HG02884 (cell line): ENCODE measurements around the gene WWOX.
"Not testable (repeated sequence)": the region's sequence is repeated elsewhere in the genome, so short reads cannot be mapped to it uniquely, and the experiment has no call there.

Source experiments
- ATAC-seq: cut with Tn5 transposase; IDR thresholded peaks from one replicate; pipeline ENCODE4 v1.9.1; 2021; ENCODE audit warnings: mild to moderate bottlenecking, moderate library complexity; ENCODE audit not compliant: unreplicated experiment

Gene WWOX

DNA sequence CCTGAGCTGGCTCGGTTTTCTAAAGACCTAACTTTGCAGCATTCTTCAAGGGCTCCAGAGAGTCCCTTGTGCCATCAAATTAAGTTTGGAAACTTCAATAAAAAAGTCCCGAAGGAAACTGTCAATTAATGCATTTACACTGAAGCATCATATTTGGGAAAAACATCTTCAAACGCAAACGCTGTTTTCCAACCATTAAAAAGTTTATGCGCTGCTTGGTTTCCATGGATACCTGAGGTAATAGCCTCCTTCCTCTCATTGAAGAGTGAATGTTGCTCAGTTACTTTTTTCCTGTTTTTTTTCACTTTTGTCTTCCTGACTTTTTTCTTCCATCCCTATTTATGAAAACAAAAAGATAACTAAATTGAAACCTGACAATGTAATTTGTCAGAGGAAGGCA is 1102.0 kb downstream of the WWOX start:
- ATAC-seq, result no peak

- ATAC-seq, result no peak
Measured at GRCh38 chr16:79202977-79203376, 1103.5 kb downstream of the WWOX start.

DNA sequence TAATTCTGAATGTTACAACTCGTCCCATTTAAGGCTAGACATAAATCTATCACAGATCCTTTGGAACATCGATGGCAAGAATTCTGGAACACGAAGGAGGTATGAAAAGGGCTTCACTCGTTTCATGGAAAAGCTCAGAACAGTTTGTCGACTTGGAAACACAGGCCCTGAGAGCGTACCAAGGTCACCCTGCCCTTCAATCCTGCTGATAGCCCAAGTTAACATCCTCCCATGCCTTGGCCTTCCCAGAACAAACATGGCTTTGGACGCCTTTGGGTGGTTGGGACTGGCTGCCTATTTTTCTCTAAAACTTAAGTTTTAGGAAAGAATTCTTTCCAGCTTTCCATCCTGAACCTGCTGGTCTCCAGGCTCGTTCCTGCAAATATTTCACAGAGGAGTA is 1105.0 kb downstream of the WWOX start:
- ATAC-seq, result no peak

GRCh38 chr16:79206889-79207288 is 1107.4 kb downstream of the WWOX start:
- no peak for ATAC-seq

DNA sequence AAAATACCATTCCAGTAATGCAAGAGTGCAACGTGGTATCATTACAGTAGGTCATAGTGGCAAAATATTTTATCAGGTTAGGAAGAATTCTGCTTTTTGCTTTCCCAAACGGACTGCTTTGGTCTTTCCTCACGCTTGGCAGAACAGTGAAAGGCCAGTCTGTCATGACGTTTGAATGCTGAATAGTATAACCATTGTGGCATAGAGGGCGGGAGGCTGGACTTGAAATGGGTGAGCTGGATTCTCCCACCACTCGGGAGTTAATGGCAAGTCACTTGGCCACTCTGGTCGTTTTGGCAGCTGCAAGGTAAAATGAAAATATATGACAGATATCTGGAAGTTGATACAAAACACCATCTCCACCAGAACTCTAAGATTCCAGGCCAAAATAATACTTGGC is 1109.9 kb downstream of the WWOX start:
- ATAC-seq, result no peak

- ATAC-seq, result no peak
Measured at GRCh38 chr16:79210607-79211006, 1111.2 kb downstream of the WWOX start.

DNA sequence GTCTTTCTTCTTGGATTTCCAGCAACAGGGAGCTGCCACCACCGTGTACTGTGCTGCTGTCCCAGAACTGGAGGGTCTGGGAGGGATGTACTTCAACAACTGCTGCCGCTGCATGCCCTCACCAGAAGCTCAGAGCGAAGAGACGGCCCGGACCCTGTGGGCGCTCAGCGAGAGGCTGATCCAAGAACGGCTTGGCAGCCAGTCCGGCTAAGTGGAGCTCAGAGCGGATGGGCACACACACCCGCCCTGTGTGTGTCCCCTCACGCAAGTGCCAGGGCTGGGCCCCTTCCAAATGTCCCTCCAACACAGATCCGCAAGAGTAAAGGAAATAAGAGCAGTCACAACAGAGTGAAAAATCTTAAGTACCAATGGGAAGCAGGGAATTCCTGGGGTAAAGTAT is 1112.1 kb downstream of the WWOX start:
- ATAC-seq, result no peak

- no peak for ATAC-seq
Measured at GRCh38 chr16:79212114-79212791, 1112.8 kb downstream of the WWOX start.

GRCh38 chr16:79213214-79213613 is 1113.8 kb downstream of the WWOX start:
- ATAC-seq, result no peak

- ATAC-seq, result no peak
Measured at GRCh38 chr16:79215289-79215688, 1115.8 kb downstream of the WWOX start.

- peak; percentile 52 for ATAC-seq
Measured at GRCh38 chr16:79217375-79218011, 1118.0 kb downstream of the WWOX start.

DNA sequence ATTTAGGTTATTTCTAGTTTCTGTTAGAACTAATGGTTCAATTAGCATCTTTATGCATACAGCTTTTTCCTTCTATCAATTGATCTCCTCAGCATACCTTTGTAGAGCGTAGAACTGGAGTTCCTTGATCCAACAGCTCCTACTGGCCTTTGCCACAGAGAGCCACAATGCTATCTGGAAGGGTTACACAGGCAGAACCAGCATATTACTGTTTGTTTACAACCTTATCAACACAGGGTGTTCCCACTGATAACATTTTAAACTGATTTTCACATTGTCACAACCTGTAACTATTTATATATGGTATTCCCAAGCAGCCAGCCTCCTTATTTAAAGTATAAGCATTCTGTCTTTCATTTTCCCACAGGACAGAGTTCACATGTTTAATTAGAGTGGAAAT is 1118.9 kb downstream of the WWOX start:
- ATAC-seq, result no peak

DNA sequence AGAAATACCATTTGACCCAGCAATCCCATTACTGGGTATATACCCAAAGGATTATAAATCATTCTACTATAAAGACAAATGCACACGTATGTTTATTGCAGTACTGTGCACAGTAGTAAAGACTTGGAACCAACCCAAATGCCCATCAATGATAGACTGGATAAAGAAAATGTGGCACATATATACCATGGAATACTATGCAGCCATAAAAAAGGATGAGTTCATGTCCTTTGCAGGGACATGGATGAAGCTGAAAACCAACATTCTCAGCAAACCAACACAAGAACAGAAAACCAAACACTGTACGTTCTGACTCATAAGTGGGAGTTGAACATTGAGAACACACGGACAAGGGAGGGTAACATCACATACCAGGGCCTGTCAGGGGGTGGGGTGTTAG is 1126.5 kb downstream of the WWOX start:
- not testable (repeated sequence) for ATAC-seq

DNA sequence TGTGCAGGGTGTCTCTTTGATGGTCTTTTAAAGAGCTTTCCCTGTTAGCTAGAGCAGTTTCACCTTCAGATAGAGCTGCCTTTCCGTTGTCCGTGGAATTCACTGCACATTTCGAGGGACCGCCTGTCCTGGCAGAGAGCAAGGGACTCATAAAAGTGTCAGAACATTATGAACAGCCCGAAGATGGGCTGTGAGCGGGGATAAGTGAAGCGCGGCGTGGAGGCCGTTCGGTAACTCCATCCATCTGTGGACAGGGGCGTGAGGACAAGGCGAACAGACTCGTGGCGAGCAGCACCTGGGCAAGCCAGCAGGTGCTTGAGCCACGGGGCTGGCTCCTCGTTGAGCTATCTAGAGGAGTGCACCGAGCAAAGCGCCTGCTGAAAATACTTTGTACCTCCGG is 1129.9 kb downstream of the WWOX start:
- ATAC-seq, result no peak

- not testable (repeated sequence) for ATAC-seq
Measured at GRCh38 chr16:79245700-79246099, 1146.2 kb downstream of the WWOX start.

DNA sequence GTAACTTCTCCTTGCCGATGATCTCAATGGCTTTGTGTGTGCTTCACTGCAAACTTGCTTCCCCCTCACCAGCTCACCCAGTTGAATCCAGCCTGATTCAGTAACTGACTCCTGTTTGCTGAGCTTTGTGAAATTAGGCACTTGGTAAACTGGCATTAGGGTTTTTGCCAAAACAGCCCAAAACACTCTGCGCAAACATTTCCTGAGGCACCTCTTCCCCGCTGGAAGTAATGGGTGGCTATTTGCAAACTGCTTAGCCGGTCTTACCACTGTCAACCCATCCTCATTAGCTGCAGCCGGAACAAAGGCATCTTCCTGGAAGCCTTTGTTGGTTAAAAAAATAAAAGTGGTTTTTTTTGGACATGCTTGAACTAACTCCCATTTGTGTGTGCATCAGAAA is 1147.9 kb downstream of the WWOX start:
- ATAC-seq, result no peak

DNA sequence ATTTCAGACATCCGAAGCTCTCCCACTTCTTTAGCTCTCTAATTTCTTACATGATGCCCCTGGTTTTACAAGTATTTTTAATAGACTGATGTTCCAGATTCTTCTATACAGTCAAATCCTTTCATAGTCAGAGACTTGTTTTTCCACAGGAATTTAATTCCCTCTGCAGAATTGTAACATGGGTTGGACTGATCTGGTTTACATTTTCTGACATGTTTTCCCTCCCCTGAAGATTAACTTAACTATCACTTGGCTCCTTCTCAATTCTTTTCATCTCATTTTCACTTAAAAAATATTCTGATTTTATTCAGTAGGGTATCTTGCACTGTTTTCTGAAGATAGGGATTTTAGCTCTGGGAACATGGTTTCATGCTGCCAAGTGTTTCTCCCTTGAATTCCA is 1148.9 kb downstream of the WWOX start:
- no peak for ATAC-seq

- no peak for ATAC-seq
Measured at GRCh38 chr16:79250502-79251098, 1151.1 kb downstream of the WWOX start.

GRCh38 chr16:79253100-79253631 is 1153.7 kb downstream of the WWOX start:
- no peak for ATAC-seq

- no peak for ATAC-seq
Measured at GRCh38 chr16:79257953-79258490, 1158.6 kb downstream of the WWOX start.

GRCh38 chr16:79260890-79261289 is 1161.4 kb downstream of the WWOX start:
- not testable (repeated sequence) for ATAC-seq

DNA sequence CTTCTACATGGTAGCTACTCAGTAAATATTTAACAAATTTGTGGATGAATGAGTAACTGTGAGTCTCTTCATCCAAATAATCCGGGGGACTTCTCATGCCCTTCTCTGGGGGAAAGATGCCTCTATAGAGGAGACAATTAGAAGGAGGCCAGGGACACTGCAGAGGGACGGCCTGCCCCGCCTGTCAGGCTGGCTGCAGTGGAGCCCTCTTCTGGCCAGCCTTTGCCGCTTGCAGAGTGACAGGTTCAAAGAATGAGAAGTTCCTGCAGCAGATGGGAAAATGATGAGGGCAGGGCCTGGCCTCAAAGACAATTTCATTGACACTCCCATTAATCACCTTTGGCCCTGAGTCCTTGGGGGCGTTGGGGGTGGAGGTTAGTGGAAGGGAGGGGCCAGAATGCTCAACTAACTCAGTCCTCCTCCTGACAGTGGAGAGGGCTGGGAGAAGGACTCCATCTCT is 1162.1 kb downstream of the WWOX start:
- no peak for ATAC-seq
